GM18498 (cell line): ENCODE data around the gene MEOX1.
A peak's percentile ranks its signal among the peaks of the same experiment; 100 is the strongest.
"Not testable (repeated sequence)": the region's sequence is repeated elsewhere in the genome, so short reads cannot be mapped to it uniquely, and the experiment has no call there.

Experiments
- ATAC-seq: cut with Tn5 transposase; IDR thresholded peaks from one replicate; pipeline ENCODE4 v1.9.1; 2021; ENCODE audit warnings: mild to moderate bottlenecking, moderate library complexity; ENCODE audit not compliant: unreplicated experiment

The MEOX1 gene

GRCh38 chr17:43661699-43662412, at the start of gene MEOX1:
MEOX1 (minus strand) TSS chr17:43661922; CDS start chr17:43661534, 388 bp downstream.
- ATAC-seq, result no peak

DNA sequence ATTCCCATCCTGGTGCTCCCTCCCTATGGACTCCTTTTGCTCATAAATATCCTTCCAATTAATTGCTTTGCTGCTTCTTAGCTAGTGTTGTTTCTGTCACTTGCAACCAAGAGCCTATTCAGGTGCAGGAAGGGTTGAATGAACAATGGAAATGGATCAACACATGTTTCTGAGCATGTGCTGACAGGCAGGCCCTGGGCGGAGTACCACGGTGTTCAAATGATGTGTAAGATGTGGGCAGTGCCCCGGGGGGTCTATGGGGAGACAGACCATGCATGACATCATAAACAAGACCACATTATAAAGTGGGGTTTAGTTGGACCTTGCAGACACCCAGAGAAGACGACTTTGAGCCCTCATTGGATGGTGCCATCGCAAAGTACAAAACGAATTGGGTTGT, 48.4 kb upstream of the MEOX1 start:
- ATAC-seq, result no peak

- no peak for ATAC-seq
Observed at GRCh38 chr17:43709210-43709609, 47.5 kb upstream of the MEOX1 start.

DNA sequence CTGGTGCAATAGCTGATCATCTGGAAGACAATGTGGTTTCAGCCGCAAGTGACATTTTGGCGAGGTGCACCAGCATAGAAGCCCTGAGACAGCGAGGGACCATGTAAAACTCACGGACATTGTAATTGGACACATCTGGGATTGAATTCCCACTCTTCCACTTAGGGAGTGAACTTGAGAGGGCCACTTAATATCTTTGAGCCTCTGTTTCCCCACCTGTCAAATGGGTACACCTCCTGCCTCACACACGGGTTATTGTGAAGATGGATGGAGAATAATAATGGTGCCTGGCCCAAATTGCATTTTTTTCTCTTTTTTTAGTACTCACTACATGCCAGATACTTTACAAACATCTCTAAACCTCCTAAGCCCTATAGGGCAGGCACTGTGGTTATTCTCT, 45.5 kb upstream of the MEOX1 start:
- no peak for ATAC-seq

DNA sequence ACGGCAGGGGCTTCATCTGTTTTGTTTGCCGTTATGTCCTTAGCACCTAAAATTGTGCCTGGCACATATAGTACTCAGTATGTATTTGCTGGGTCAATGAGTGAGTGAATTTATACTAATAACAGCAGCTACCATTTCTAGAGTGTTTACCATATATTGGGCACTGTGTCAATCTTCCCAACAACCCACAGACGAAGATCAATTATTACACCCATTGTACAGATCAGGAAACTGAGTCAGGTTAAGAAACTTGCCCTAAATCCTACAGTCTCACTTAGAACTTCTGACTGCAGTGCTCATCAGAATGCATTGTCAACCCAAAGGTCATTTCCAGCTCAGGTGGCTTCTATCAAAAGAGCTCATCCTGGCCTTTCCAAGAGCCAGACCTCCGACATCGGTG, 44.5 kb upstream of the MEOX1 start:
- no peak for ATAC-seq

- no peak for ATAC-seq
Observed at GRCh38 chr17:43703630-43704029, 41.9 kb upstream of the MEOX1 start.

- no peak for ATAC-seq
Observed at GRCh38 chr17:43702637-43703036, 40.9 kb upstream of the MEOX1 start.

DNA sequence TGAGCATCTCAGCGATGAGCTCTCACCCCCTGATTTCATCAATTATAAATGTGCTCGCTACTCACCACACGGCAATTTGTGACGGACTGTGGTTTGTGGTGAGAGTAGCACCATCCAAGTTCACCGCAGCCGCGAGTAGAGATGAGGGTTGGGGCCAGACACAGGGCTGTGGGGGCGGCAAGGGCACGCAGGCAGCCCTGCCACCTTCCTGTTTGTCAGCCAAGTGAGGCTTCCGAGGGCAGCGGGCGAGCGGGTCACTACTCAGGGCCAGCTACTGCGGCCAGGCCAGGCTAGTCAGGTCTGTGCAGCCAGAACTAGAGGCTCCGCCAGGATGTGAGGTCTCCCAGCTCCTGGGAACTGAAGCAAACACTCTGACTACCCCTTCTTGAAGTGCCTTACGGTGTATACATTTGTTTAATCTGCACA, 39.6 kb upstream of the MEOX1 start:
- ATAC-seq, result peak; percentile 74

DNA sequence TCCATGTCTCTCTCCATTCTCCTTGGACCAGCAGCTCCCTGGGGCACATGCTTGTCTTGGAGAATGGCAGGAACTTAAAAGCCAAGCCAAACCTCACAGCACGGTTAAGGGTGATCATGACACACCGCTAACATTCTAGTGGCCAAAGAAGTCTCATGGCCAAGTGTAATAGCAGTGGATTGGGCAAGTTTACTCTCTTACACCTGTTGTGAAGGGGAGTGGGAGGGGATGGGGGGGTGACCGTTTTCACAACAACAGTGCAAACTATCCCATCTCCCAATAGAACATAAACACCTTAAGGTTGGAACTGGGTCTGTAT, 37.7 kb upstream of the MEOX1 start:
- no peak for ATAC-seq

DNA sequence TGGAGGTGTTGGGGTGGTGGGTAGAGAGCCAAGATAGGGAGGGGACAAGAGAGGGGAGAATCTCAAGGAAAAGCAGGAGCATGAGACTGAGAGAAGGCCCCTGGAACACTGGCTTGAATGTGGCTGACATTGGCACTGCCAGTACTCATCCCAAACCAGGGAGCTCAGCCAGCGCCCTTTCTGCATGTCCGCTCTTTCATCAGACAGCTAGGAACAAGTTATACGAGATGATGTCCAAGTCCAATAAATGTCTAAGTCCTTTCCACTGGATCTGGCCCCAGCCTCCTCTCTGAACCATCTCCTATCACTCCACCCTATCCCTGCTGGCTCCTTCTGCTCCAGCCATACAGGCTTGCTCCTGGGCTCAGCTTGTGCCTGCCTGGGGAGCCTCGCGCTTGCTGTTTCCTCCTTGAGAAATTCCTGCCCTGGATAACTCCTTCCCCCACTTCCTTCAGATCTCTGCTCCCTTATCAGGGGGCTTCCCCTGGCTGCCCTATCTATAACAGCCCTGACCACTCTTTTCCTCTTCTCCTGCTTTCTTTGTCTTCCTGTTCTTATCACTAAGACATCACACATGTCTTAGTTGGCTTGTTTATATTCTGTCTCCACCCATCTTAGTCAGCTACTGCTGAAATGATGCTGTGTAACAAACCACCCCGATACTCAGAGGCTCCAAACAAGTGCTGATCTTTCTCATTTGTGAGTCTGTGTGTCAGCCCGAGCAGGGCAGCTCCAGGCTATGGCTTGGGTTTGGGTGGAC, 37.1 kb upstream of the MEOX1 start:
- ATAC-seq, result no peak

DNA sequence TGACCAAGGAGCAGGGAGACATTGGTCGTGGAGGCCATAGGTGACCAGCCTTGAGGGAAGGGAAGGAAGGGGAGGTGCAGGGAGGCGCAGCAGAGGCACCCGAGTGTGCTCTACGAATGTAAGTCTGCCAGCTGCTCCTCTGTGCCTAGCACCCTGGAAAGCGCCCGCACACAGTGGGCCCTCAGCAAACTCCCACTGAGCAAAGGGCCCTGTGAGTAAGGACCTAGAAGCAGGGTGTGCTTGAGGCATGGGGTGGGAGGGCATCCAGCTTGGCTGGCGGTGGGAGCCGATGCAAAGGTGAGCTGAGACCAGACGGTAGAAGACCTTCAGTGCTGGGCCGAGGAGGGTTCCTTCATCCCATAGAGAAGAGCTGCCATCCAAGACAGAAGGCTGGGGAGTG, 36.2 kb upstream of the MEOX1 start:
- ATAC-seq, result no peak

DNA sequence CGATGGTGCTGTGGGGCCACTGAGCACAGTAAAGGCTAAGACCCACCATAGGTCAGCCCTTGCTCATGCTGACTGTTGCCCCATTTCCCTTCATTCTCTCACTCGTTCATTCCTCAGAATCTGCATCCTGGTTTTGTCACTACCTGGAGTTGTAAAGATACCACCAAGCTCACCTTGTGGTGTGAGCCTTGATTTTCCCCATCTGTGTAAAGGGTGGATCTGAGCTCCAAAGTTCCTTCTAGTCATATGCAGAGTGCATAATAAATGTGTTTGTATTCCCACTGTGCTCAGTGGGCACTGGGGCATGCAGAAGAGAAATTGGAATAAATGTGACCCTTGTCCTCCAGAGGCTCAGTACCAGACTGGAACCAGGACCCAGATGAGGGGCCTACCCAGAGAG, 35.2 kb upstream of the MEOX1 start:
- no peak for ATAC-seq

GRCh38 chr17:43695970-43696865, 34.5 kb upstream of the MEOX1 start:
- ATAC-seq, result no peak

GRCh38 chr17:43694081-43694870, 32.6 kb upstream of the MEOX1 start:
- no peak for ATAC-seq

DNA sequence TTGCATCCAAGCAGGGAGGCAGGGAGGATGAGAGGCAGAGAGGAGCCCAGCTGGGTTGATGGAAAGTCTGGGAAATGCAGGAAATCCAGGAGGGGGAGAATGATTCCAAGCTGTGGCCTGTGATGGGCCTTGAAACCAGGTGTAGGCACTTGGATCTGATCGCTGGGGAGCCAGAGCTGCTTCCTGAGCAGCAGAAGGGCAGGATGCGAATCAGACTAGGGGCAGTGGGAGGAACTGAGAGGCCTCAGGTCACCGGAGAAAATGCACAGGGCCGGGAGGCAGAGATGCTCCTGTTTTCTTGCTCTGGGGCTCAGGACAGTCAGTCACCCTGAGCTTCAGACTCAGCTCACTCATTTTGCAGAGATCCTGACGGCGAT, 29.6 kb upstream of the MEOX1 start:
- ATAC-seq, result no peak

- no peak for ATAC-seq
Observed at GRCh38 chr17:43690624-43691316, 29.0 kb upstream of the MEOX1 start.

GRCh38 chr17:43689814-43690213, 28.1 kb upstream of the MEOX1 start:
- ATAC-seq, result no peak

GRCh38 chr17:43689131-43689530, 27.4 kb upstream of the MEOX1 start:
- no peak for ATAC-seq

- not testable (repeated sequence) for ATAC-seq
Observed at GRCh38 chr17:43686957-43687356, 25.2 kb upstream of the MEOX1 start.

DNA sequence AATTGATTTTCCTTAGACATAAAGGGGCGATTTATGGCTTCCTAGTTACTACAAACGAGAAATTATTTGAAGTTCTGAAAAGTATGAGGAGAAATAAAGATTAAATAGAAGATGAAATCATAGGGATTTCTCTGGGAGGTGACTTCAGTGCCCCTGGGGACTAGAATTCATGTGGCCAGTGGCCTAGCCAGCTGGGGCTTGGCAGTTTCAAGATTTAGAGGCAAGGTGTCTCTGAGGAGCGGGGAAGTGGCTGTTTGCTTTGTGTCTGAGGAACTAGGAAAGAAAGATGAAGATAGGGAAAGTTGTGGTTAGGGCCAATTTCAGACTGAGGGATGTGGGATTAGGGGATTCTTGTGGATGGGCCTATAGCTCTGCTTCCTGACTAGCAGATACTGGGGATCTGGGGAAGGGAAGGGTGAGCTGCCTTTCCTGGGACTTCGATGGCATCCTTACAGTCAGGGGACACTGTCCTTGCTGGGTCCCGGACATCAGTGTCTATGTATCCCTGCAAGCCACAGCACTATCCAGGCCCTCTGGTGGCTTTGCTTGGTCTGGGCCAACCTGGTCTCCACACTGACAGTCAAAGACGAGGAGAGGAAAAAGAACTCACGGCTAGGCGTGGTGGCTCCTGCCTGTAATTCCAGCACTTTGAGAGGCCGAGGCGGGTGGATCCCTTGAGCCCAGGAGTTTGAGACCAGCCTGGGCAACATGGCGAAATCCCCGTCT, 22.4 kb upstream of the MEOX1 start:
- no peak for ATAC-seq
